NCI-H345 treated with DMSO at 0.1 percent for 48 hours (cell line): Measurements from ENCODE around the gene RSBN1L.

Experiments
- DNase-seq: peaks from one replicate; lab custom pipeline; 2025; ENCODE audit not compliant: unreplicated experiment; lab: John Stamatoyannopoulos, UW

RSBN1L gene

GRCh38 chr7:77799078-77799964 is 103.1 kb downstream of the RSBN1L start:
- no peak for DNase-seq

- no peak for DNase-seq
Observed at GRCh38 chr7:77800158-77800557, 103.9 kb downstream of the RSBN1L start.

GRCh38 chr7:77800730-77801129 is 104.5 kb downstream of the RSBN1L start:
- no peak for DNase-seq

- DNase-seq, result no peak
Observed at GRCh38 chr7:77802557-77803405, 106.5 kb downstream of the RSBN1L start.

- no peak for DNase-seq
Observed at GRCh38 chr7:77806425-77806824, 110.2 kb downstream of the RSBN1L start.

GRCh38 chr7:77808517-77808916 is 112.3 kb downstream of the RSBN1L start:
- no peak for DNase-seq

- no peak for DNase-seq
Observed at GRCh38 chr7:77811516-77812289, 115.4 kb downstream of the RSBN1L start.

- no peak for DNase-seq
Observed at GRCh38 chr7:77812290-77812685, 116.0 kb downstream of the RSBN1L start.

- no peak for DNase-seq
Observed at GRCh38 chr7:77813180-77813579, 116.9 kb downstream of the RSBN1L start.

- no peak for DNase-seq
Observed at GRCh38 chr7:77819021-77819420, 122.8 kb downstream of the RSBN1L start.

- no peak for DNase-seq
Observed at GRCh38 chr7:77820967-77821366, 124.7 kb downstream of the RSBN1L start.

GRCh38 chr7:77822269-77822668 is 126.0 kb downstream of the RSBN1L start:
- no peak for DNase-seq

GRCh38 chr7:77823787-77824186 is 127.5 kb downstream of the RSBN1L start:
- no peak for DNase-seq

GRCh38 chr7:77824636-77825035 is 128.4 kb downstream of the RSBN1L start:
- no peak for DNase-seq

- DNase-seq, result no peak
Observed at GRCh38 chr7:77825131-77825530, 128.9 kb downstream of the RSBN1L start.

- DNase-seq, result no peak
Observed at GRCh38 chr7:77826300-77826699, 130.0 kb downstream of the RSBN1L start.

- DNase-seq, result no peak
Observed at GRCh38 chr7:77827999-77828398, 131.7 kb downstream of the RSBN1L start.

GRCh38 chr7:77830649-77831355 is 134.5 kb downstream of the RSBN1L start:
- DNase-seq, result peak; percentile 83

GRCh38 chr7:77831481-77831880 is 135.2 kb downstream of the RSBN1L start:
- no peak for DNase-seq

- no peak for DNase-seq
Observed at GRCh38 chr7:77831953-77832352, 135.7 kb downstream of the RSBN1L start.
